ENCODE data around the gene ALDH1A3.
"Not testable (repeated sequence)": the region's sequence is repeated elsewhere in the genome, so short reads cannot be mapped to it uniquely, and the experiment has no call there.

ALDH1A3 gene

GRCh38 chr15:100879464-100880138 lies at the start of gene ALDH1A3:
Gene ALDH1A3, plus strand, starts transcription at chr15:100879831. Its CDS starts 77 bp downstream, at chr15:100879908.
- DNase-seq, result peak; percentile 77

GRCh38 chr15:100831467-100831866 lies 48.2 kb upstream of the ALDH1A3 start:
- DNase-seq, result no peak

GRCh38 chr15:100832149-100832942 lies 47.3 kb upstream of the ALDH1A3 start:
- no peak for DNase-seq

- no peak for DNase-seq
Measured at GRCh38 chr15:100833417-100834389, 45.9 kb upstream of the ALDH1A3 start.

- DNase-seq, result no peak
Measured at GRCh38 chr15:100834731-100835130, 44.9 kb upstream of the ALDH1A3 start.

GRCh38 chr15:100835636-100836035 lies 44.0 kb upstream of the ALDH1A3 start:
- no peak for DNase-seq

GRCh38 chr15:100836501-100836900 lies 43.1 kb upstream of the ALDH1A3 start:
- no peak for DNase-seq

- no peak for DNase-seq
Measured at GRCh38 chr15:100841426-100841825, 38.2 kb upstream of the ALDH1A3 start.

GRCh38 chr15:100842756-100843730 lies 36.6 kb upstream of the ALDH1A3 start:
- no peak for DNase-seq

- DNase-seq, result no peak
Measured at GRCh38 chr15:100844167-100844566, 35.5 kb upstream of the ALDH1A3 start.

- no peak for DNase-seq
Measured at GRCh38 chr15:100844778-100845177, 34.9 kb upstream of the ALDH1A3 start.

GRCh38 chr15:100847194-100847593 lies 32.4 kb upstream of the ALDH1A3 start:
- DNase-seq, result no peak

- DNase-seq, result peak; percentile 82
Measured at GRCh38 chr15:100849021-100849854, 30.4 kb upstream of the ALDH1A3 start.

- no peak for DNase-seq
Measured at GRCh38 chr15:100849855-100850218, 29.8 kb upstream of the ALDH1A3 start.

GRCh38 chr15:100851428-100852015 lies 28.1 kb upstream of the ALDH1A3 start:
- DNase-seq, result not testable (repeated sequence)

- DNase-seq, result no peak
Measured at GRCh38 chr15:100852630-100853029, 27.0 kb upstream of the ALDH1A3 start.

GRCh38 chr15:100853676-100854440 lies 25.8 kb upstream of the ALDH1A3 start:
- no peak for DNase-seq

GRCh38 chr15:100856867-100857266 lies 22.8 kb upstream of the ALDH1A3 start:
- no peak for DNase-seq

- no peak for DNase-seq
Measured at GRCh38 chr15:100858294-100858693, 21.3 kb upstream of the ALDH1A3 start.
